HepG2 (cell line): Measurements from ENCODE around the gene ZNF554. TPM values are rescaled to one million over a fixed set of nuclear protein-coding genes. Genes with fewer than 3 reads are reported as not detected.

ENCODE experiments used
- SALL2 ChIP-seq: sonication (generic); formaldehyde crosslinking; IDR thresholded peaks from 2 replicates; pipeline ENCODE4 v1.8.1; 2023; ENCODE audit warnings: mild to moderate bottlenecking, missing genetic modification reagents, inconsistent platforms
- TFE3 ChIP-seq: IDR thresholded peaks from 2 replicates; pipeline ENCODE4 v1.6.1; 2016
- ZBTB39 ChIP-seq: sonication (generic); formaldehyde crosslinking; IDR thresholded peaks from 2 replicates; pipeline ENCODE4 v1.5.0; 2020; ENCODE audit warnings: missing genetic modification reagents
- ZMYM3 ChIP-seq: sonication (generic); formaldehyde crosslinking; IDR thresholded peaks from 2 replicates; pipeline ENCODE4 v1.5.1; 2020; ENCODE audit warnings: mild to moderate bottlenecking, missing genetic modification reagents
- ZNF329 ChIP-seq: sonication (generic); formaldehyde crosslinking; IDR thresholded peaks from 2 replicates; pipeline ENCODE4 v1.9.0; 2021; ENCODE audit warnings: low read depth, mild to moderate bottlenecking, missing genetic modification reagents
- ZNF34 ChIP-seq: sonication (generic); formaldehyde crosslinking; IDR thresholded peaks from 2 replicates; pipeline ENCODE4 v1.4.0; 2020; ENCODE audit warnings: mild to moderate bottlenecking, missing genetic modification reagents, borderline replicate concordance
- ZNF441 ChIP-seq: sonication (generic); formaldehyde crosslinking; IDR thresholded peaks from 2 replicates; pipeline ENCODE4 v1.7.0; 2021; ENCODE audit warnings: missing genetic modification reagents, borderline replicate concordance
- ZNF609 ChIP-seq: sonication (generic); formaldehyde crosslinking; IDR thresholded peaks from 2 replicates; pipeline ENCODE4 v1.4.0; 2020; ENCODE audit warnings: mild to moderate bottlenecking, missing genetic modification reagents, borderline replicate concordance
- ZNF644 ChIP-seq: IDR thresholded peaks from 2 replicates; pipeline ENCODE4 v1.6.1; 2016; ENCODE audit warnings: low read depth
- ZNF777 ChIP-seq: sonication (generic); formaldehyde crosslinking; IDR thresholded peaks from 2 replicates; pipeline ENCODE4 v1.4.0; 2020; ENCODE audit warnings: missing genetic modification reagents
- ZNF788 ChIP-seq: sonication (generic); formaldehyde crosslinking; IDR thresholded peaks from 2 replicates; pipeline ENCODE4 v1.5.0; 2020; ENCODE audit warnings: mild to moderate bottlenecking, missing genetic modification reagents, borderline replicate concordance
- polyA plus RNA-seq, 8 experiments: library from polyadenylated mRNA; depleted of rRNA in 3 of 8; stranded (reverse) in 7 of 8; unstranded in 1 of 8; fragments of >200 nt; fragmentation: Illumina TruSeq in 4 of 8; extraction: Trizol in 4 of 8; gene quantifications; 2 replicates each; pipeline versions ENCODE4 v1.2.1 to v1.2.3, GENCODE V29; 2011 to 2016; ENCODE audit warnings: low read depth in 4 of 8, missing spikeins in 1 of 8, mixed read lengths in 1 of 8; ENCODE audit not compliant: insufficient read depth in 1 of 8
- total RNA-seq, 5 experiments: library from RNA; depleted of rRNA; stranded (reverse); fragments of >200 nt; fragmentation: Illumina TruSeq; extraction: Trizol; gene quantifications; 2 replicates each; pipeline ENCODE4 v1.2.3, GENCODE V29; 2016; ENCODE audit warnings: low read depth in 1 of 5
- TF ChIP-seq, protein P1 (sequence below): sonication (generic); formaldehyde crosslinking; IDR thresholded peaks from 2 replicates; pipeline ENCODE4 v1.5.0; 2020; ENCODE audit warnings: mild to moderate bottlenecking, missing genetic modification reagents, moderate library complexity
- TF ChIP-seq, protein P2 (sequence below): sonication (generic); formaldehyde crosslinking; IDR thresholded peaks from 2 replicates; pipeline ENCODE4 v1.4.0; 2020; ENCODE audit warnings: missing genetic modification reagents

The ZNF554 gene
- total and polyA plus RNA-seq, 2 of the 13 experiments (the other 11 are each of a cell fraction or from before 2014, with no cell fraction given): 2.2 to 2.7 TPM

- TF ChIP-seq ZNF609 (CRISPR knock-in tag) (no peak), ZNF441 (CRISPR knock-in tag) (no peak), ZNF788 (CRISPR knock-in tag) (no peak), ZNF34 (CRISPR knock-in tag) (no peak), TFE3 (CRISPR knock-in tag) (no peak), ZMYM3 (CRISPR knock-in tag) (peak; percentile 34; the same call in 1 of the 2 replicates), ZNF329 (CRISPR knock-in tag) (no peak), ZNF777 (CRISPR knock-in tag) (no peak), ZNF644 (peak; percentile 39; the same call in 1 of the 2 replicates), SALL2 (CRISPR knock-in tag) (no peak), ZBTB39 (CRISPR knock-in tag) (no peak)
- TF ChIP-seq, protein P1, sequence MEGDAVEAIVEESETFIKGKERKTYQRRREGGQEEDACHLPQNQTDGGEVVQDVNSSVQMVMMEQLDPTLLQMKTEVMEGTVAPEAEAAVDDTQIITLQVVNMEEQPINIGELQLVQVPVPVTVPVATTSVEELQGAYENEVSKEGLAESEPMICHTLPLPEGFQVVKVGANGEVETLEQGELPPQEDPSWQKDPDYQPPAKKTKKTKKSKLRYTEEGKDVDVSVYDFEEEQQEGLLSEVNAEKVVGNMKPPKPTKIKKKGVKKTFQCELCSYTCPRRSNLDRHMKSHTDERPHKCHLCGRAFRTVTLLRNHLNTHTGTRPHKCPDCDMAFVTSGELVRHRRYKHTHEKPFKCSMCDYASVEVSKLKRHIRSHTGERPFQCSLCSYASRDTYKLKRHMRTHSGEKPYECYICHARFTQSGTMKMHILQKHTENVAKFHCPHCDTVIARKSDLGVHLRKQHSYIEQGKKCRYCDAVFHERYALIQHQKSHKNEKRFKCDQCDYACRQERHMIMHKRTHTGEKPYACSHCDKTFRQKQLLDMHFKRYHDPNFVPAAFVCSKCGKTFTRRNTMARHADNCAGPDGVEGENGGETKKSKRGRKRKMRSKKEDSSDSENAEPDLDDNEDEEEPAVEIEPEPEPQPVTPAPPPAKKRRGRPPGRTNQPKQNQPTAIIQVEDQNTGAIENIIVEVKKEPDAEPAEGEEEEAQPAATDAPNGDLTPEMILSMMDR (CRISPR knock-in tag): no peak
- TF ChIP-seq, protein P2, sequence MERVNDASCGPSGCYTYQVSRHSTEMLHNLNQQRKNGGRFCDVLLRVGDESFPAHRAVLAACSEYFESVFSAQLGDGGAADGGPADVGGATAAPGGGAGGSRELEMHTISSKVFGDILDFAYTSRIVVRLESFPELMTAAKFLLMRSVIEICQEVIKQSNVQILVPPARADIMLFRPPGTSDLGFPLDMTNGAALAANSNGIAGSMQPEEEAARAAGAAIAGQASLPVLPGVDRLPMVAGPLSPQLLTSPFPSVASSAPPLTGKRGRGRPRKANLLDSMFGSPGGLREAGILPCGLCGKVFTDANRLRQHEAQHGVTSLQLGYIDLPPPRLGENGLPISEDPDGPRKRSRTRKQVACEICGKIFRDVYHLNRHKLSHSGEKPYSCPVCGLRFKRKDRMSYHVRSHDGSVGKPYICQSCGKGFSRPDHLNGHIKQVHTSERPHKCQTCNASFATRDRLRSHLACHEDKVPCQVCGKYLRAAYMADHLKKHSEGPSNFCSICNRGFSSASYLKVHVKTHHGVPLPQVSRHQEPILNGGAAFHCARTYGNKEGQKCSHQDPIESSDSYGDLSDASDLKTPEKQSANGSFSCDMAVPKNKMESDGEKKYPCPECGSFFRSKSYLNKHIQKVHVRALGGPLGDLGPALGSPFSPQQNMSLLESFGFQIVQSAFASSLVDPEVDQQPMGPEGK (CRISPR knock-in tag): peak; percentile 37
Measured at GRCh38 chr19:2866495-2867024, 46.9 kb downstream of the ZNF554 start (continued).
